Thyroid gland (tissue), 4 donors: Measurements from ENCODE around the gene RELB. TPM values are rescaled to one million over a fixed set of nuclear protein-coding genes. Genes with fewer than 3 reads are reported as not detected.
A peak's percentile ranks its signal among the peaks of the same experiment; 100 is the strongest.

ENCODE experiments used
- DNase-seq, 2 donors: peaks; one replicate each; pipeline ENCODE4 v3.0.0-alpha.2; 2019
- H3K27ac ChIP-seq, 3 donors: fragments of 200-600 bp; sonication (generic); 1 replicate in 2 of 3; 2 replicates in 1 of 3; pipeline ENCODE4 v1.5.1; 2016 to 2019; ENCODE audit warnings: mild to moderate bottlenecking in 1 of 3, moderate library complexity in 1 of 3
- H3K27me3 ChIP-seq: fragments of 200-600 bp; sonication (generic); one replicate; pipeline ENCODE4 v1.5.1; 2019
- H3K36me3 ChIP-seq, 2 donors: fragments of 200-600 bp; sonication (generic); one replicate each; pipeline ENCODE4 v1.5.1; 2016 to 2019
- H3K4me1 ChIP-seq, 2 donors: fragments of 200-600 bp; sonication (generic); one replicate each; pipeline ENCODE4 v1.5.1; 2017 to 2019
- H3K4me3 ChIP-seq, 3 donors: fragments of 200-600 bp; sonication (generic); replicated peaks in 1 of 3; 1 replicate in 2 of 3; 2 replicates in 1 of 3; pipeline ENCODE4 v1.5.1; 2016; ENCODE audit warnings: mild to moderate bottlenecking in 1 of 3
- H3K9me3 ChIP-seq: fragments of 200-600 bp; sonication (generic); one replicate; pipeline ENCODE4 v1.5.1; 2017
- CTCF ChIP-seq, 6 experiments: fragments of 200-600 bp in 3 of 6; fragments of 450-650 bp in 3 of 6; sonication (generic) in 3 of 6; IDR thresholded peaks; one replicate each; pipeline ENCODE4 v1.5.1; 2016 to 2019; ENCODE audit warnings: antibody characterized with exemption in 6 of 6, mild to moderate bottlenecking in 2 of 6, inconsistent platforms in 1 of 6, moderate library complexity in 1 of 6
- POLR2A ChIP-seq, 2 donors: fragments of 450-650 bp; IDR thresholded peaks; one replicate each; pipeline ENCODE4 v1.6.1; 2017; ENCODE audit warnings: antibody characterized with exemption in 2 of 2, mild to moderate bottlenecking in 2 of 2, moderate library complexity in 1 of 2
- WGBS, 2 donors: methylation state at CpG; one replicate each; pipeline ENCODE4 v1.1.5; 2017; 5-methylcytosine and 5-hydroxymethylcytosine counted together
- intact Hi-C: fragments of 100-400 bp; cut with DNase I; formaldehyde crosslinking; loops from one replicate; pipeline ENCODE4 v1.15.1; 2023
- total RNA-seq, 4 donors: library from RNA; depleted of rRNA; stranded (reverse); fragments of >200 nt; gene quantifications; one replicate each; pipeline ENCODE4 v1.2.3, GENCODE V29; 2016

The RELB gene
- total RNA-seq, 4 donors from 2014 or later: 6.7 to 11.3 (median 9.1) TPM

GRCh38 chr19:45010306-45010705, 9.0 kb downstream of the RELB start:
- peaks cover 4 to 5% of the 10 kb centered on the region in 2 donors for H3K36me3 ChIP-seq
- 67 to 73% methylated on average over 6 of the region's 6 CpGs for WGBS, 2 donors
- intact Hi-C loops: no loop called here

GRCh38 chr19:45011959-45012358, 10.7 kb downstream of the RELB start:
- no peak overlapping the region for H3K27ac ChIP-seq
- no peak for TF ChIP-seq POLR2A (IDR thresholded peaks at IDR 0.05)
- TF ChIP-seq CTCF (IDR thresholded peaks at IDR 0.05): no peak
- no peaks in the 10 kb centered on the region for H3K4me1 ChIP-seq
- peaks cover 4 to 5% of the 10 kb centered on the region in 2 donors for H3K36me3 ChIP-seq
- intact Hi-C loops: no loop called here
- no peak for DNase-seq
- 94 to 97% methylated on average over 22 to 27 of the region's 42 CpGs for WGBS, 2 donors
- H3K9me3 ChIP-seq: no peaks in the 10 kb centered on the region
- H3K27me3 ChIP-seq: no peaks in the 10 kb centered on the region
- H3K4me3 ChIP-seq: no peak overlapping the region

More at GRCh38 chr19:45010306-45010705, 9.0 kb downstream of the RELB start:
- no peaks in the 10 kb centered on the region for H3K27me3 ChIP-seq
- H3K27ac ChIP-seq: no peak overlapping the region
- TF ChIP-seq POLR2A (IDR thresholded peaks at IDR 0.05) (no peak), CTCF (IDR thresholded peaks at IDR 0.05) (no peak)
- no peak overlapping the region for H3K4me3 ChIP-seq
- H3K9me3 ChIP-seq: no peaks in the 10 kb centered on the region
- H3K4me1 ChIP-seq: no peaks in the 10 kb centered on the region
- DNase-seq: no peak

- intact Hi-C loops: no loop called here
Observed at GRCh38 chr19:45016388-45017314, 15.4 kb downstream of the RELB start.

GRCh38 chr19:45019187-45019586, 17.9 kb downstream of the RELB start:
- 94 to 97% methylated on average over 2 of the region's 2 CpGs for WGBS, 2 donors
- Histone ChIP-seq H3K27me3 (no peaks in the 10 kb centered on the region), H3K4me3 (no peak overlapping the region), H3K4me1 (no peaks in the 10 kb centered on the region), H3K27ac (no peak overlapping the region), H3K36me3 (peaks cover 0 to 4% of the 10 kb centered on the region in 2 donors), H3K9me3 (no peaks in the 10 kb centered on the region)
- intact Hi-C loops: no loop called here
- no peak for DNase-seq
- TF ChIP-seq POLR2A (IDR thresholded peaks at IDR 0.05) (no peak), CTCF (IDR thresholded peaks at IDR 0.05) (no peak)

More at GRCh38 chr19:45016388-45017314, 15.4 kb downstream of the RELB start:
- DNase-seq: peak; percentile 51 to 54
- WGBS, 2 donors: 68 to 72% methylated on average over 12 to 13 of the region's 13 CpGs
- H3K4me3 ChIP-seq: no peak overlapping the region
- no peak overlapping the region for H3K27ac ChIP-seq
- H3K27me3 ChIP-seq: no peaks in the 10 kb centered on the region
- H3K4me1 ChIP-seq: no peaks in the 10 kb centered on the region
- TF ChIP-seq CTCF (IDR thresholded peaks at IDR 0.05) (peak; percentile 26 to 54 (median 46)), POLR2A (IDR thresholded peaks at IDR 0.05) (no peak)
- H3K36me3 ChIP-seq: peaks cover 4 to 5% of the 10 kb centered on the region in 2 donors
- H3K9me3 ChIP-seq: no peaks in the 10 kb centered on the region

GRCh38 chr19:45020071-45020470, 18.8 kb downstream of the RELB start:
- Histone ChIP-seq H3K9me3 (no peaks in the 10 kb centered on the region), H3K27me3 (no peaks in the 10 kb centered on the region), H3K4me3 (no peak overlapping the region), H3K36me3 (no peaks in the 10 kb centered on the region), H3K27ac (no peak overlapping the region), H3K4me1 (no peaks in the 10 kb centered on the region)
- DNase-seq: no peak
- TF ChIP-seq CTCF (IDR thresholded peaks at IDR 0.05) (no peak), POLR2A (IDR thresholded peaks at IDR 0.05) (no peak)
- WGBS, 2 donors: 83 to 88% methylated on average over 3 of the region's 3 CpGs
- intact Hi-C loops: no loop called here
